ENCODE results near the gene HS3ST2. TPM values are rescaled to one million over a fixed set of nuclear protein-coding genes. Genes with fewer than 3 reads are reported as not detected.

HS3ST2 gene
- total and polyA plus RNA-seq, 3 donors from 2014 or later: 0.87 to 4.4 (median 0.88) TPM

- no peak for DNase-seq
- WGBS, 2 donors: 78 to 79% methylated on average over 9 of the region's 9 CpGs
- no peak overlapping the region for H3K27ac ChIP-seq
- no peaks in the 10 kb centered on the region for H3K36me3 ChIP-seq (ENCODE audit: low read depth, missing control alignments)
- intact Hi-C loops (cut with DNase I; ENCODE audit: low total_unique reads): no loop called here
- TF ChIP-seq POLR2A (IDR thresholded peaks at IDR 0.05) (no peak), CTCF (IDR thresholded peaks at IDR 0.05) (no peak)
- no peaks in the 10 kb centered on the region for H3K4me1 ChIP-seq
- no peaks in the 10 kb centered on the region for H3K9me3 ChIP-seq
- H3K27me3 ChIP-seq: no peaks in the 10 kb centered on the region
- no peak overlapping the region for H3K4me3 ChIP-seq
These were observed 24.5 kb upstream of the HS3ST2 start for GRCh38 chr16:22789281-22789945.

- Histone ChIP-seq H3K27me3 (no peaks in the 10 kb centered on the region), H3K4me3 (no peak overlapping the region), H3K36me3 (ENCODE audit: low read depth, missing control alignments) (no peaks in the 10 kb centered on the region), H3K9me3 (no peaks in the 10 kb centered on the region), H3K27ac (no peak overlapping the region), H3K4me1 (no peaks in the 10 kb centered on the region)
- WGBS, 2 donors: 92 to 96% methylated on average over 2 of the region's 2 CpGs
- intact Hi-C loops (cut with DNase I; ENCODE audit: low total_unique reads): no loop called here
- TF ChIP-seq POLR2A (IDR thresholded peaks at IDR 0.05): no peak
- TF ChIP-seq CTCF (IDR thresholded peaks at IDR 0.05): no peak
- no peak for DNase-seq
These were observed 16.4 kb upstream of the HS3ST2 start for GRCh38 chr16:22797551-22797950.

- no peaks in the 10 kb centered on the region for H3K4me1 ChIP-seq
- no peak for DNase-seq
- no peak overlapping the region for H3K4me3 ChIP-seq
- H3K36me3 ChIP-seq (ENCODE audit: low read depth, missing control alignments): no peaks in the 10 kb centered on the region
- intact Hi-C loops (cut with DNase I; ENCODE audit: low total_unique reads): no loop called here
- H3K9me3 ChIP-seq: no peaks in the 10 kb centered on the region
- TF ChIP-seq POLR2A (IDR thresholded peaks at IDR 0.05): no peak
- no peaks in the 10 kb centered on the region for H3K27me3 ChIP-seq
- WGBS, 2 donors: 45 to 52% methylated on average over 1 to 2 of the region's 2 CpGs
- H3K27ac ChIP-seq: no peak overlapping the region
These were observed 14.8 kb upstream of the HS3ST2 start for GRCh38 chr16:22799113-22799512.

- H3K9me3 ChIP-seq: no peaks in the 10 kb centered on the region
- no peak overlapping the region for H3K27ac ChIP-seq
- WGBS, 2 donors: 86 to 87% methylated on average over 5 of the region's 5 CpGs
- no peaks in the 10 kb centered on the region for H3K36me3 ChIP-seq (ENCODE audit: low read depth, missing control alignments)
- TF ChIP-seq POLR2A (IDR thresholded peaks at IDR 0.05) (no peak), CTCF (IDR thresholded peaks at IDR 0.05) (no peak)
- H3K27me3 ChIP-seq: no peaks in the 10 kb centered on the region
- DNase-seq: no peak
- no peak overlapping the region for H3K4me3 ChIP-seq
- H3K4me1 ChIP-seq: no peaks in the 10 kb centered on the region
- intact Hi-C loops (cut with DNase I; ENCODE audit: low total_unique reads): no loop called here
These were observed 9.1 kb upstream of the HS3ST2 start for GRCh38 chr16:22804893-22805292.

GRCh38 chr16:22805326-22805725, 8.6 kb upstream of the HS3ST2 start:
- intact Hi-C loops (cut with DNase I; ENCODE audit: low total_unique reads): no loop called here
- TF ChIP-seq POLR2A (IDR thresholded peaks at IDR 0.05) (no peak), CTCF (IDR thresholded peaks at IDR 0.05) (no peak)
- no peak for DNase-seq
- Histone ChIP-seq H3K4me1 (no peaks in the 10 kb centered on the region), H3K27ac (no peak overlapping the region), H3K9me3 (no peaks in the 10 kb centered on the region), H3K27me3 (no peaks in the 10 kb centered on the region), H3K4me3 (no peak overlapping the region), H3K36me3 (ENCODE audit: low read depth, missing control alignments) (no peaks in the 10 kb centered on the region)

Measured in testis (tissue), 3 donors.